ENCODE measurements around the gene GJA1.

Gene GJA1

GRCh38 chr6:121463087-121463486, 27.6 kb downstream of the GJA1 start:
- H3K18ac ChIP-seq (ENCODE audit: low read depth in 1 of 2, low read length in 2 of 2), result no peak overlapping the region
- no peak overlapping the region for H2BK120ac ChIP-seq (ENCODE audit: low read depth, low read length)
- no peaks in the 10 kb centered on the region for H3K36me3 ChIP-seq (ENCODE audit: control insufficient read depth in 1 of 2, insufficient read depth in 2 of 2, low read depth in 1 of 2, low read length in 2 of 2)
- no peak for DNase-seq
- no peak overlapping the region for H3K4me2 ChIP-seq (ENCODE audit: low read length, poor library complexity, severe bottlenecking)
- no peaks in the 10 kb centered on the region for H3K4me1 ChIP-seq (ENCODE audit: control insufficient read depth, insufficient read depth, low read depth, low read length)
- no peak overlapping the region for H3K4ac ChIP-seq (ENCODE audit: low read depth in 1 of 2, low read length in 2 of 2)
- no peaks in the 10 kb centered on the region for H3K27me3 ChIP-seq (ENCODE audit: control insufficient read depth in 1 of 2, insufficient read depth in 1 of 2, low read length in 2 of 2)
- H2BK12ac ChIP-seq (ENCODE audit: low read length in 2 of 2), result no peak overlapping the region
- H2BK5ac ChIP-seq (ENCODE audit: low read depth, low read length, poor library complexity, severe bottlenecking), result no peak overlapping the region
- no peak overlapping the region for H3K27ac ChIP-seq (ENCODE audit: low read length, poor library complexity, severe bottlenecking)
- no peak overlapping the region for H3K4me3 ChIP-seq (ENCODE audit: insufficient read depth in 1 of 2, low read depth in 1 of 2, low read length in 2 of 2)
- 91% methylated on average over 2 of the region's 3 CpGs for WGBS
- H3K23ac ChIP-seq (ENCODE audit: low read length in 2 of 2), result no peak overlapping the region
- no peak overlapping the region for H2AFZ ChIP-seq (ENCODE audit: low read depth, low read length)
- H2BK15ac ChIP-seq (ENCODE audit: low read depth, poor library complexity, severe bottlenecking), result no peak overlapping the region
- no peak overlapping the region for H4K8ac ChIP-seq (ENCODE audit: low read length)
- H3K79me1 ChIP-seq (replicated peaks; ENCODE audit: low read length, poor library complexity, severe bottlenecking), result no peaks in the 10 kb centered on the region
- H3K9me3 ChIP-seq (ENCODE audit: control insufficient read depth, low read length), result no peaks in the 10 kb centered on the region
- H4K91ac ChIP-seq (ENCODE audit: low read length), result no peak overlapping the region
- no peak overlapping the region for H3K9ac ChIP-seq (ENCODE audit: low read length)
- H2AK5ac ChIP-seq (ENCODE audit: low read length, severe bottlenecking), result no peak overlapping the region
- no peak overlapping the region for H3K14ac ChIP-seq (ENCODE audit: low read length in 2 of 2)

DNA sequence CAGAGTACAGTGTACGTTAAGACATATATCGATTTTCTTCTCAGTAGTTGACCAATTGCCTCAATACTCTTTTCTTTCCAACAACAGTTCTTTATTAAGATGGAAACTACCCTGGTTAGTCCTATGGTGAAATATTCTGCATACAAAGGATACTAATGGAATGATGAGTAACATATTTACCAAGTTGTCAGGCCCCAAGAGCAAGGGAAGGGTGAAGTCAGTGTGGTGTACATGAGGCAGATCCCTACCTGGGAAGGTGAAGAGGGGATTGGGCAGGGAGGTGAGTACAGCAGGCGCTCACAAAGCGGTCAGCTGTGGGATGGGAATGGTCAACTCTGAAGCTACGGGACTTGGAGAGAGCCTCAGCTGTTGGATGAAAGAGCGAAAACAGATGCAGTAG, 29.7 kb downstream of the GJA1 start:
- no peak overlapping the region for H2BK120ac ChIP-seq (ENCODE audit: low read depth, low read length)
- H3K36me3 ChIP-seq (ENCODE audit: control insufficient read depth in 1 of 2, insufficient read depth in 2 of 2, low read depth in 1 of 2, low read length in 2 of 2), result no peaks in the 10 kb centered on the region
- DNase-seq, result no peak
- H2AK5ac ChIP-seq (ENCODE audit: low read length, severe bottlenecking), result no peak overlapping the region
- H3K4me2 ChIP-seq (ENCODE audit: low read length, poor library complexity, severe bottlenecking), result no peak overlapping the region
- no peaks in the 10 kb centered on the region for H3K9me3 ChIP-seq (ENCODE audit: control insufficient read depth, low read length)
- H3K18ac ChIP-seq (ENCODE audit: low read depth in 1 of 2, low read length in 2 of 2), result no peak overlapping the region
- H3K9ac ChIP-seq (ENCODE audit: low read length), result no peak overlapping the region
- H3K79me1 ChIP-seq (replicated peaks; ENCODE audit: low read length, poor library complexity, severe bottlenecking), result no peaks in the 10 kb centered on the region
- H3K27me3 ChIP-seq (ENCODE audit: control insufficient read depth in 1 of 2, insufficient read depth in 1 of 2, low read length in 2 of 2), result no peaks in the 10 kb centered on the region
- WGBS, result 97% methylated on average over 6 of the region's 6 CpGs
- H3K4ac ChIP-seq (ENCODE audit: low read depth in 1 of 2, low read length in 2 of 2), result peak overlapping the region in 1 of 2 experiments; percentile 26
- H4K91ac ChIP-seq (ENCODE audit: low read length), result no peak overlapping the region
- H3K4me3 ChIP-seq (ENCODE audit: insufficient read depth in 1 of 2, low read depth in 1 of 2, low read length in 2 of 2), result no peak overlapping the region
- peak overlapping the region in 1 of 2 experiments; percentile 95 for H3K14ac ChIP-seq (ENCODE audit: low read length in 2 of 2)
- H2AFZ ChIP-seq (ENCODE audit: low read depth, low read length), result peak overlapping the region; percentile 53
- no peak overlapping the region for H3K23ac ChIP-seq (ENCODE audit: low read length in 2 of 2)
- H2BK5ac ChIP-seq (ENCODE audit: low read depth, low read length, poor library complexity, severe bottlenecking), result no peak overlapping the region
- no peak overlapping the region for H4K8ac ChIP-seq (ENCODE audit: low read length)
- no peak overlapping the region for H3K27ac ChIP-seq (ENCODE audit: low read length, poor library complexity, severe bottlenecking)
- H3K4me1 ChIP-seq (ENCODE audit: control insufficient read depth, insufficient read depth, low read depth, low read length), result no peaks in the 10 kb centered on the region
- no peak overlapping the region for H2BK15ac ChIP-seq (ENCODE audit: low read depth, poor library complexity, severe bottlenecking)
- H2BK12ac ChIP-seq (ENCODE audit: low read length in 2 of 2), result no peak overlapping the region

DNA sequence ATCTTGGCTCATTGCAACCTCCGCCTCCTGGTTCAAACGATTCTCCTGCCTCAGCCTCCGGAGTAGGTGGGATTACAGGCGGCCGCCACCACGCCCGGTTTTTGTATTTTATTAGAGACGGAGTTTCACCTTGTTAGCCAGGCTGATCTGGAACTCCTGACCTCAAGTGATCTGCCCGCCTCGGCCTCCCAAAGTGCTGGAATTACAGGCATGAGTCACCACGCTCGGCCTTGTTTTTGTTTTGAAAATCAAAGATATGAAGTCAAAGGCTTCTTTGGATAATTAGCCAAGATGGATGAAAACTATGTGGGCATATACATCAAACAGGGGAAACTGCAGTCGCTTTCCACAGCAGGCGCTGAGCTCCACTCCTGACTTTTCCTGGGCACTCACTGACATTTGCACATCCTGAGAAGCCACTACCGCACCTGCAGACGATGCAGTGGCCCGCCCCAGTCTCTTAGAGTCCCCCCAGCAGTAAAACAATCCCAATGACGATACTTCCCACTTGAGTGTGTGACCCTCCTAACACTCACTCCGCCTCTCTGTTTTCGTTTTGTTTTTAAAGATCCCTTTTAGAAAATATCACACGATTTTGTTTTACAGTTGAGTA, 44.1 kb downstream of the GJA1 start:
- no peak overlapping the region for H3K4me2 ChIP-seq (ENCODE audit: low read length, poor library complexity, severe bottlenecking)
- H3K36me3 ChIP-seq (ENCODE audit: control insufficient read depth in 1 of 2, insufficient read depth in 2 of 2, low read depth in 1 of 2, low read length in 2 of 2), result no peaks in the 10 kb centered on the region
- no peak overlapping the region for H2AK5ac ChIP-seq (ENCODE audit: low read length, severe bottlenecking)
- no peak overlapping the region for H3K4ac ChIP-seq (ENCODE audit: low read depth in 1 of 2, low read length in 2 of 2)
- H4K8ac ChIP-seq (ENCODE audit: low read length), result no peak overlapping the region
- H3K18ac ChIP-seq (ENCODE audit: low read depth in 1 of 2, low read length in 2 of 2), result peak overlapping the region in 1 of 2 experiments; percentile 16
- no peak overlapping the region for H3K23ac ChIP-seq (ENCODE audit: low read length in 2 of 2)
- WGBS, result 74% methylated on average over 20 of the region's 21 CpGs
- H2BK12ac ChIP-seq (ENCODE audit: low read length in 2 of 2), result no peak overlapping the region
- H2AFZ ChIP-seq (ENCODE audit: low read depth, low read length), result no peak overlapping the region
- no peak overlapping the region for H3K14ac ChIP-seq (ENCODE audit: low read length in 2 of 2)
- H2BK15ac ChIP-seq (ENCODE audit: low read depth, poor library complexity, severe bottlenecking), result peak overlapping the region; percentile 41
- no peak overlapping the region for H3K4me3 ChIP-seq (ENCODE audit: insufficient read depth in 1 of 2, low read depth in 1 of 2, low read length in 2 of 2)
- H3K4me1 ChIP-seq (ENCODE audit: control insufficient read depth, insufficient read depth, low read depth, low read length), result peaks cover 4% of the 10 kb centered on the region
- no peak for DNase-seq
- H3K9me3 ChIP-seq (ENCODE audit: control insufficient read depth, low read length), result no peaks in the 10 kb centered on the region
- no peak overlapping the region for H4K91ac ChIP-seq (ENCODE audit: low read length)
- no peaks in the 10 kb centered on the region for H3K79me1 ChIP-seq (replicated peaks; ENCODE audit: low read length, poor library complexity, severe bottlenecking)
- H2BK120ac ChIP-seq (ENCODE audit: low read depth, low read length), result no peak overlapping the region
- H3K27ac ChIP-seq (ENCODE audit: low read length, poor library complexity, severe bottlenecking), result no peak overlapping the region
- no peak overlapping the region for H3K9ac ChIP-seq (ENCODE audit: low read length)
- no peak overlapping the region for H2BK5ac ChIP-seq (ENCODE audit: low read depth, low read length, poor library complexity, severe bottlenecking)
- H3K27me3 ChIP-seq (ENCODE audit: control insufficient read depth in 1 of 2, insufficient read depth in 1 of 2, low read length in 2 of 2), result no peaks in the 10 kb centered on the region

DNA sequence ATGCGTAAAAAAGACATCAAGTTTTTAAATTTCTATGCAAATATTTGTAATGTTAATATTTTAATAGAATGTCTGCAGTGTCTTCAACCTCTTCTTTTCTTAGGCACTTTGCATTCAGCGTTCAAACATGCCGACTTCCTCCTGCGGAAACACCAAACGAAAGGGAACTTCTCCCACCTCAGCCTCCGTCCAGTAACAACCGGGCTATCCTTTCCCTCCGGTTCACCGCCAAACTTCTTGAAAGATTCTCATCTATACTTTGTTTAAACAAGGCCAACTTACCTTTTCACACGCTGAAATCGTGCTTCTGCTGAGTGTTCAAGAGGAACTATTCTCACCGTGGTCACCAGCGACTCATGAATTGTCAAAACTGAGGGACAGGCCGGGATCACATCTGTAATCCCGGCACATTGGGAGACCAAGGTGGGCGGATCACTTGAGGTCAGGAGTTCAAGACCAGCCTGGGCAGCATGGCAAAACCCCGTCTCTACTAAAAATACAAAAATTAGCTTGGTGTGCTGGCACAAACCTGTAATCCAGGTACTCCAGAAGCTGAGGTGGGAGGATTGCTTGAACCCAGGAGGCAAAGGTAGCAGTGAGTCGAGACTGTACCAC, 44.8 kb downstream of the GJA1 start:
- no peak overlapping the region for H3K4me2 ChIP-seq (ENCODE audit: low read length, poor library complexity, severe bottlenecking)
- no peak overlapping the region for H3K23ac ChIP-seq (ENCODE audit: low read length in 2 of 2)
- H2AFZ ChIP-seq (ENCODE audit: low read depth, low read length), result no peak overlapping the region
- no peaks in the 10 kb centered on the region for H3K9me3 ChIP-seq (ENCODE audit: control insufficient read depth, low read length)
- no peaks in the 10 kb centered on the region for H3K27me3 ChIP-seq (ENCODE audit: control insufficient read depth in 1 of 2, insufficient read depth in 1 of 2, low read length in 2 of 2)
- 93% methylated on average over 16 of the region's 18 CpGs for WGBS
- H3K14ac ChIP-seq (ENCODE audit: low read length in 2 of 2), result no peak overlapping the region
- no peak for DNase-seq
- no peak overlapping the region for H2BK12ac ChIP-seq (ENCODE audit: low read length in 2 of 2)
- no peak overlapping the region for H3K4me3 ChIP-seq (ENCODE audit: insufficient read depth in 1 of 2, low read depth in 1 of 2, low read length in 2 of 2)
- no peak overlapping the region for H2AK5ac ChIP-seq (ENCODE audit: low read length, severe bottlenecking)
- H2BK5ac ChIP-seq (ENCODE audit: low read depth, low read length, poor library complexity, severe bottlenecking), result no peak overlapping the region
- H3K27ac ChIP-seq (ENCODE audit: low read length, poor library complexity, severe bottlenecking), result no peak overlapping the region
- H3K79me1 ChIP-seq (replicated peaks; ENCODE audit: low read length, poor library complexity, severe bottlenecking), result no peaks in the 10 kb centered on the region
- no peak overlapping the region for H3K4ac ChIP-seq (ENCODE audit: low read depth in 1 of 2, low read length in 2 of 2)
- H3K18ac ChIP-seq (ENCODE audit: low read depth in 1 of 2, low read length in 2 of 2), result no peak overlapping the region
- no peak overlapping the region for H4K8ac ChIP-seq (ENCODE audit: low read length)
- H3K36me3 ChIP-seq (ENCODE audit: control insufficient read depth in 1 of 2, insufficient read depth in 2 of 2, low read depth in 1 of 2, low read length in 2 of 2), result no peaks in the 10 kb centered on the region
- no peak overlapping the region for H2BK15ac ChIP-seq (ENCODE audit: low read depth, poor library complexity, severe bottlenecking)
- H4K91ac ChIP-seq (ENCODE audit: low read length), result no peak overlapping the region
- peaks cover 4% of the 10 kb centered on the region for H3K4me1 ChIP-seq (ENCODE audit: control insufficient read depth, insufficient read depth, low read depth, low read length)
- H3K9ac ChIP-seq (ENCODE audit: low read length), result no peak overlapping the region
- no peak overlapping the region for H2BK120ac ChIP-seq (ENCODE audit: low read depth, low read length)

All from mesenchymal stem cell (in vitro differentiated cells and primary cell).